WTC11 (cell line): ENCODE results near the gene CSF2.
"Not testable (repeated sequence)": the region's sequence is repeated elsewhere in the genome, so short reads cannot be mapped to it uniquely, and the experiment has no call there.

Experiments
- ATF3 ChIP-seq: sonication (generic); formaldehyde crosslinking; conservative IDR thresholded peaks from 2 replicates; pipeline ENCODE4 v1.8.1; 2022; ENCODE audit warnings: mild to moderate bottlenecking, missing genetic modification reagents
- ELF4 ChIP-seq: sonication (generic); formaldehyde crosslinking; IDR thresholded peaks from 2 replicates; pipeline ENCODE4 v1.8.1; 2022; ENCODE audit warnings: low read depth, mild to moderate bottlenecking, moderate library complexity, missing genetic modification reagents
- HMGXB4 ChIP-seq: sonication (generic); formaldehyde crosslinking; IDR thresholded peaks from 2 replicates; pipeline ENCODE4 v1.8.1; 2023; ENCODE audit warnings: mild to moderate bottlenecking, moderate library complexity, missing genetic modification reagents
- MAX ChIP-seq: sonication (generic); formaldehyde crosslinking; IDR thresholded peaks from 2 replicates; pipeline ENCODE4 v1.8.0; 2022; ENCODE audit warnings: mild to moderate bottlenecking, missing genetic modification reagents
- NFYB ChIP-seq: sonication (generic); formaldehyde crosslinking; conservative IDR thresholded peaks from 2 replicates; pipeline ENCODE4 v1.8.0; 2022; ENCODE audit warnings: low read depth, missing genetic modification reagents
- PREB ChIP-seq: sonication (generic); formaldehyde crosslinking; IDR thresholded peaks from 2 replicates; pipeline ENCODE4 v1.8.1; 2022; ENCODE audit warnings: mild to moderate bottlenecking, missing genetic modification reagents, moderate library complexity, borderline replicate concordance
- TEAD4 ChIP-seq: sonication (generic); formaldehyde crosslinking; IDR thresholded peaks from 2 replicates; pipeline ENCODE4 v1.8.0; 2022; ENCODE audit warnings: mild to moderate bottlenecking, missing genetic modification reagents
- ZNF219 ChIP-seq: sonication (generic); formaldehyde crosslinking; IDR thresholded peaks from 2 replicates; pipeline ENCODE4 v1.8.0; 2023; ENCODE audit warnings: missing genetic modification reagents, mild to moderate bottlenecking, borderline replicate concordance
- ZNF232 ChIP-seq: sonication (generic); formaldehyde crosslinking; IDR thresholded peaks from 2 replicates; pipeline ENCODE4 v1.8.0; 2022; ENCODE audit warnings: mild to moderate bottlenecking, missing genetic modification reagents
- ZNF396 ChIP-seq: fragments of 250-450 bp; sonication (Bioruptor Pico); IDR thresholded peaks from 2 replicates; pipeline ENCODE4 v1.8.0; 2021; ENCODE audit warnings: mild to moderate bottlenecking, moderate library complexity, borderline replicate concordance
- TF ChIP-seq, protein P1 (sequence below): fragments of 200-600 bp; IDR thresholded peaks from 2 replicates; pipeline ENCODE4 v1.8.0; 2022; ENCODE audit warnings: antibody characterized with exemption
- TF ChIP-seq, protein P2 (sequence below): sonication (generic); formaldehyde crosslinking; IDR thresholded peaks from 2 replicates; pipeline ENCODE4 v1.8.1; 2023; ENCODE audit warnings: mild to moderate bottlenecking, missing genetic modification reagents, moderate library complexity
- TF ChIP-seq, protein P3 (sequence below): sonication (generic); formaldehyde crosslinking; IDR thresholded peaks from 2 replicates; pipeline ENCODE4 v1.8.1; 2022; ENCODE audit warnings: mild to moderate bottlenecking, moderate library complexity, missing genetic modification reagents

GRCh38 chr5:132108957-132109356 lies 35.4 kb downstream of the CSF2 start:
- TF ChIP-seq ZNF232 (CRISPR knock-in tag); MAX; ATF3; HMGXB4; ZNF396 (CRISPR knock-in tag); TEAD4 (CRISPR knock-in tag); ZNF219; ELF4 (CRISPR knock-in tag); NFYB (CRISPR knock-in tag); PREB: not testable (repeated sequence)
- TF ChIP-seq, protein P1, sequence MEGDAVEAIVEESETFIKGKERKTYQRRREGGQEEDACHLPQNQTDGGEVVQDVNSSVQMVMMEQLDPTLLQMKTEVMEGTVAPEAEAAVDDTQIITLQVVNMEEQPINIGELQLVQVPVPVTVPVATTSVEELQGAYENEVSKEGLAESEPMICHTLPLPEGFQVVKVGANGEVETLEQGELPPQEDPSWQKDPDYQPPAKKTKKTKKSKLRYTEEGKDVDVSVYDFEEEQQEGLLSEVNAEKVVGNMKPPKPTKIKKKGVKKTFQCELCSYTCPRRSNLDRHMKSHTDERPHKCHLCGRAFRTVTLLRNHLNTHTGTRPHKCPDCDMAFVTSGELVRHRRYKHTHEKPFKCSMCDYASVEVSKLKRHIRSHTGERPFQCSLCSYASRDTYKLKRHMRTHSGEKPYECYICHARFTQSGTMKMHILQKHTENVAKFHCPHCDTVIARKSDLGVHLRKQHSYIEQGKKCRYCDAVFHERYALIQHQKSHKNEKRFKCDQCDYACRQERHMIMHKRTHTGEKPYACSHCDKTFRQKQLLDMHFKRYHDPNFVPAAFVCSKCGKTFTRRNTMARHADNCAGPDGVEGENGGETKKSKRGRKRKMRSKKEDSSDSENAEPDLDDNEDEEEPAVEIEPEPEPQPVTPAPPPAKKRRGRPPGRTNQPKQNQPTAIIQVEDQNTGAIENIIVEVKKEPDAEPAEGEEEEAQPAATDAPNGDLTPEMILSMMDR, result not testable (repeated sequence)
- TF ChIP-seq, protein P2, sequence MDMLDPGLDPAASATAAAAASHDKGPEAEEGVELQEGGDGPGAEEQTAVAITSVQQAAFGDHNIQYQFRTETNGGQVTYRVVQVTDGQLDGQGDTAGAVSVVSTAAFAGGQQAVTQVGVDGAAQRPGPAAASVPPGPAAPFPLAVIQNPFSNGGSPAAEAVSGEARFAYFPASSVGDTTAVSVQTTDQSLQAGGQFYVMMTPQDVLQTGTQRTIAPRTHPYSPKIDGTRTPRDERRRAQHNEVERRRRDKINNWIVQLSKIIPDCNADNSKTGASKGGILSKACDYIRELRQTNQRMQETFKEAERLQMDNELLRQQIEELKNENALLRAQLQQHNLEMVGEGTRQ (CRISPR knock-in tag), result not testable (repeated sequence)
- TF ChIP-seq, protein P3, sequence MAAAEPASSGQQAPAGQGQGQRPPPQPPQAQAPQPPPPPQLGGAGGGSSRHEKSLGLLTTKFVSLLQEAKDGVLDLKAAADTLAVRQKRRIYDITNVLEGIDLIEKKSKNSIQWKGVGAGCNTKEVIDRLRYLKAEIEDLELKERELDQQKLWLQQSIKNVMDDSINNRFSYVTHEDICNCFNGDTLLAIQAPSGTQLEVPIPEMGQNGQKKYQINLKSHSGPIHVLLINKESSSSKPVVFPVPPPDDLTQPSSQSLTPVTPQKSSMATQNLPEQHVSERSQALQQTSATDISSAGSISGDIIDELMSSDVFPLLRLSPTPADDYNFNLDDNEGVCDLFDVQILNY, result not testable (repeated sequence)
